ENCODE results near the gene TNPO3.

The TNPO3 gene

GRCh38 chr7:128911423-128912031, 143.4 kb downstream of the TNPO3 start:
- DNase-seq (ENCODE audit: low read depth in 1 of 2, low spot score in 1 of 2): no peak

DNA sequence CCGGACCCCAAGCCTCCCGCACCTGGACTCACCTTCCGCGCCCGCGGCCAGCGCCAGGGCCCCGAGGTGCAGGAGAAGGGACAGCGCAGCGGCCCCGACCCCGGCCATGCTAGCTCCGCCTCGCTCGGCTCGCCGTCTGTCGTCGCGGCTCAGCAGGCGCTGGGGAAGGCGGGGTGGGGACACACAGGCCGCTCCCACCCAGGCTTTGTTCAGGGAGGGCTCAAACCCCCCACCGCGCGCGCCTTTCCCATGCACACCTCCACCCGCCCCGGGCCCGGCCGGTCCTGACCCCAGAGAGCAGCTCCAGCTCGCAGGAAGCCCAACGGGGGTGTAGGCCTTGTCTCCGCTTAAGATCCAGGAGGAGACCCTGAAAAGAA, 144.4 kb downstream of the TNPO3 start, which contains the start of gene KCP:
KCP (minus strand) TSS at position 141 of the 377 bp plus-strand sequence; CDS start at position 108, 33 bp downstream.
- DNase-seq (ENCODE audit: low read depth in 1 of 2, low spot score in 1 of 2): no peak

DNA sequence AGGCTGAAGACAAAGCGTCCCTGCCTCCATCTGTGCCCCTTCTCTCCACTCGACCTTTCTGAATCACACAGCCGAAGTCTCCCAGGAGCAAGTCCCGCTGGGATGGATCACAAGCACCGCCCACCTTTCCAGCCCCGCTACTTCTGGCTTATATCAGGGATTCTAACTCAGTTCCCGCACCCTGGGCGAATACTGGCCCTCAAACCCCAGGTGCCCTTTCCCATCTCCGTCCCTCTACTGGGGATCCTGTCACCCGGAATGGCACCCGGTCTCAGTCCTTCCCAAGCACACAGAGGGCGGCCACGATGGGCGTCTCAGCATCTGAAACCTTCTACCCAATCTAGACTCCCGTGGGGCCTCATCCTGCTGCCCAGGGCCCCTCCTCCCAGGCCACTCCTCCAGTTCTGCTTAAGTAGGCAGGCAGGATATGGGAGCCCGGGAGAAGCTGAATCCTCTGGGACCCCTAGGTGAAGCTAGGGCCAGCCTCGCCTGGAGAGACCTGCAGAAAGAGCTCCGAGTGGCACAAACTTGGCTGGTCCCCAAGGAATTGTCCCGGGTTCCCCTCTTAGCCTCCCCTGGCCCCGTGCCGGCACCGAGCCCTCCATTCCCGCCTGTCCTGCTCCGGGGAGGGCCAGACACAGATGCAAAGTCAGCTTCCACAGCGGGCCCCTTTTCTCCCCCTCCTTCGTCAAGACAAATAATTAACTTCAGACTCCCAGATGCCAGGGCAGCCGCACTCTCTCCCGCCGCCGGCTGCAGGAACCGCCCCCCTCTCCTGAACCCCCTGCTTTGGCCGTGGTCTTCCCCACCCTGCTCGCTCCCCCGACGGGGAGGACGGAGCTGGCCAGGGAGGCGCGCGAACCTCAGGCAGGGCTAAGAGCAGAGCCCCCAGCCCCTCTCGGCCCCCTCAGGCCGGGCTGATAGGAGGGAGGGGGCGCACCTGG, 145.0 kb downstream of the TNPO3 start:
- no peak for DNase-seq (ENCODE audit: low read depth in 1 of 2, low spot score in 1 of 2)

- no peak for DNase-seq (ENCODE audit: low read depth in 1 of 2, low spot score in 1 of 2)
These were observed 145.9 kb downstream of the TNPO3 start for GRCh38 chr7:128908750-128909624.

GRCh38 chr7:128906766-128907559, 147.9 kb downstream of the TNPO3 start:
- no peak for DNase-seq (ENCODE audit: low read depth in 1 of 2, low spot score in 1 of 2)

GRCh38 chr7:128906001-128906765, 148.7 kb downstream of the TNPO3 start:
- DNase-seq (ENCODE audit: low read depth in 1 of 2, low spot score in 1 of 2): no peak

DNA sequence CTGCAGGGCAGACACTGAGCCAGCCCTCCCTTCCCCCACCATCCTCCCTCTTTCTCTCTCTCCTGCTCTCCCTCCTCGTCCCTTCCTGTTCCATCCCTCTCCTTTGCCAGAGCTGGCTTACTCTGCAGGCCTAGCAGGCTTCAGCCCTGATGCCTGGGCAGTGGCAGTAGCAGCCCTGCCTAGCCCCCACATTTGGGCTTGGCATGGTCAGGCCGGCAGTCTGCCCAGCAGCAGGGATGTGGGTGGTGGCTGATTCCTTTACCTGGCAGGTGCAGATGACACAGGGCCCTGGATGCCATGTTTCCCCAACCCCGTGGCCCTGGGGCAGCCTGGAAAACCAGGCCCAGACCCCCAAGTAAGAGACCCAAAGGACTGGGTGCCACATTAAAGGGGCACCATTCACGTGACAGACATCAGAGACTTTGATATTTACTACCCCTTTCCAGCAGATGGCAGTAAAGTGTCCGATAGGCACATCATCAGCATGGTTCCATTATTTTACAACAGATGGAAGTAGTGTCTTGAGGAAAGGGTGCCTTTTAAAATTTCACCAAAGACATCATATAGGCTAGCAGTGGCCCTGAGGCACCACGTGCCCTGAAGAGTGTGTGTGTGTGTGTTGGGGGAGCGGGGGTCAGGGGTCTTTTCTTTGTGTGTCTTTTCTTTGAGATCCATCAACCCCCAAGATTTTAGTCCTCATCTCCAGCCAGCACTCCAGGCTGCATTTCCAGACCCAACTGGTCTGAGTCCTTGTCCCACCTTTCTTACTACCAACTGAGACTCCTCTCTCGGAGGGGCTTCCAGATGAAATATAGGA, 150.3 kb downstream of the TNPO3 start:
- DNase-seq (ENCODE audit: low read depth in 1 of 2, low spot score in 1 of 2): no peak

Measured in activated T-helper 1 cell treated with anti-CD3 and anti-CD28 coated beads, Interleukin-2, amount 50 U/mL, for 16 hours (primary cell).